K562 (cell line): ENCODE measurements around the gene CDCA4. TPM values are rescaled to one million over a fixed set of nuclear protein-coding genes. Genes with fewer than 3 reads are reported as not detected.

ENCODE experiments used
- ATAC-seq: fragments of 200-7000 bp; cut with Tn5 transposase; 3 replicates; pipeline ENCODE4 v1.9.1; 2020; ENCODE audit warnings: moderate library complexity
- BruUV-seq: library from RNA; stranded (reverse); fragments of 400-500 nt; replicated peaks from 2 replicates; lab custom pipeline; 2021; lab: Mats Ljungman, UMichigan
- CTCF ChIA-PET: fragments of 300-600 bp; formaldehyde crosslinking; extraction: SDS; loops from one replicate; lab custom pipeline; 2021; ENCODE audit warnings: low intra/inter-chr PET ratio; lab: Yijun Ruan, JAX
- POLR2A ChIA-PET: fragments of 300-600, 350-650 bp; sonication (Branson Sonifier 250); formaldehyde crosslinking; extraction: SDS; loops from one replicate; lab custom pipeline; 2021; ENCODE audit warnings: antibody characterized with exemption, inconsistent platforms; lab: Yijun Ruan, JAX
- DNase-seq, 4 experiments: peaks; one replicate each; pipeline versions ENCODE4 v3.0.0 to v3.0.0-alpha.2; 2011 to 2018; ENCODE audit warnings: low spot score in 3 of 4, mixed read lengths in 3 of 4; ENCODE audit errors: extremely low read depth in 1 of 4
- FAIRE-seq: peaks from 2 replicates; lab custom pipeline; 2011; peaks lifted over from hg19 to GRCh38; lab: Jason Lieb, UNC
- H2AFZ ChIP-seq: 2 replicates; pipeline ENCODE4 v1.6.0; 2011; ENCODE audit warnings: low read depth, low read length, control low read depth, inconsistent platforms
- H3K27ac ChIP-seq: fragments of 200-600 bp; 3 replicates; pipeline ENCODE4 v1.8.0; 2011; ENCODE audit warnings: low read depth, mild to moderate bottlenecking, control low read depth, inconsistent platforms, low read length, moderate library complexity, mixed read lengths; ENCODE audit errors: extremely low read depth
- H3K27me3 ChIP-seq, 2 experiments: fragments of 300-600 bp in 1 of 2; 2 replicates in 1 of 2; 3 replicates in 1 of 2; pipeline versions ENCODE4 v1.6.0 to v1.8.0; 2011; ENCODE audit warnings: inconsistent platforms in 2 of 2, low read length in 2 of 2, mild to moderate bottlenecking in 1 of 2, mixed read lengths in 1 of 2, moderate library complexity in 1 of 2; ENCODE audit not compliant: control insufficient read depth in 2 of 2, insufficient read depth in 2 of 2
- H3K36me3 ChIP-seq: fragments of 300-600 bp; 3 replicates; pipeline ENCODE4 v1.8.0; 2011; ENCODE audit warnings: mild to moderate bottlenecking, low read length, inconsistent platforms; ENCODE audit not compliant: control insufficient read depth, insufficient read depth
- H3K4me1 ChIP-seq, 2 experiments: fragments of 200-600 bp in 1 of 2; replicated peaks in 1 of 2; 2 replicates in 1 of 2; 3 replicates in 1 of 2; pipeline versions ENCODE4 v1.5.1 to v1.8.0; 2011; ENCODE audit warnings: inconsistent platforms in 2 of 2, low read length in 2 of 2, mild to moderate bottlenecking in 1 of 2, mixed read lengths in 1 of 2, moderate library complexity in 1 of 2; ENCODE audit not compliant: control insufficient read depth in 2 of 2, insufficient read depth in 2 of 2
- H3K4me2 ChIP-seq: 2 replicates; pipeline ENCODE4 v1.6.1; 2011; ENCODE audit warnings: low read length, control low read depth, inconsistent platforms, mixed read lengths; ENCODE audit not compliant: insufficient read depth
- H3K4me3 ChIP-seq: fragments of 200-600 bp; sonication (generic), shearing (Covaris generic); 2 replicates; pipeline ENCODE4 v1.5.1; 2016; ENCODE audit warnings: control low read depth, inconsistent platforms
- H3K79me2 ChIP-seq: fragments of 200-600 bp; 3 replicates; pipeline ENCODE4 v1.8.0; 2011; ENCODE audit warnings: low read length, inconsistent platforms; ENCODE audit not compliant: control insufficient read depth, insufficient read depth
- H3K9ac ChIP-seq, 2 experiments: 2 replicates each; pipeline versions ENCODE4 v1.6.0 to v1.6.1; 2011; ENCODE audit warnings: low read depth in 2 of 2, low read length in 2 of 2, control low read depth in 1 of 2, inconsistent platforms in 1 of 2, mild to moderate bottlenecking in 1 of 2, mixed read lengths in 1 of 2; ENCODE audit not compliant: insufficient read depth in 1 of 2
- H3K9me1 ChIP-seq: one replicate; pipeline ENCODE4 v1.6.0; 2011; ENCODE audit warnings: inconsistent platforms, mild to moderate bottlenecking, low read length, moderate library complexity; ENCODE audit not compliant: control insufficient read depth, insufficient read depth
- H3K9me3 ChIP-seq: replicated peaks from 2 replicates; pipeline ENCODE4 v1.5.1; 2011; ENCODE audit warnings: low read depth, low read length, inconsistent platforms; ENCODE audit not compliant: control insufficient read depth, insufficient read depth
- H4K20me1 ChIP-seq: replicated peaks from 2 replicates; pipeline ENCODE4 v1.6.1; 2011; ENCODE audit warnings: low read length, inconsistent platforms, mixed read lengths; ENCODE audit not compliant: control insufficient read depth, insufficient read depth
- ELF4 ChIP-seq: fragments of 450-650 bp; formaldehyde crosslinking; IDR thresholded peaks from 2 replicates; pipeline ENCODE4 v1.4.0; 2022; ENCODE audit warnings: missing genetic modification characterization
- JUND ChIP-seq, 2 experiments: IDR thresholded peaks; 2 replicates in 1 of 2; 3 replicates in 1 of 2; pipeline ENCODE4 v1.6.1; 2011; ENCODE audit warnings: borderline replicate concordance in 2 of 2, low read depth in 2 of 2, low read length in 2 of 2, improper control_type of control experiment in 1 of 2, missing biosample characterization in 1 of 2, missing genetic modification characterization in 1 of 2, missing genetic modification reagents in 1 of 2
- PPARD ChIP-seq: fragments of 250-450 bp; sonication (Bioruptor Pico); IDR thresholded peaks from 2 replicates; pipeline ENCODE4 v1.8.0; 2022; ENCODE audit warnings: inconsistent platforms, mild to moderate bottlenecking, moderate library complexity
- ZNF12 ChIP-seq: sonication (generic); formaldehyde crosslinking; IDR thresholded peaks from 2 replicates; pipeline ENCODE4 v1.4.0; 2020; ENCODE audit warnings: mild to moderate bottlenecking, missing genetic modification reagents
- ZNF444 ChIP-seq: fragments of 250-450 bp; sonication (Bioruptor Pico); IDR thresholded peaks from 2 replicates; pipeline ENCODE4 v1.4.0; 2020; ENCODE audit warnings: mild to moderate bottlenecking, moderate library complexity
- WGBS: fragments of 100-300 bp; shearing (Covaris generic); methylation state at CpG from one replicate; pipeline ENCODE4 v1.1.6; 2016; ENCODE audit warnings: low coverage, mixed read lengths; ENCODE audit not compliant: insufficient coverage; ENCODE audit errors: missing lambda C conversion rate; 5-methylcytosine and 5-hydroxymethylcytosine counted together
- in situ Hi-C: fragments of 300-500 bp; cut with MboI; formaldehyde crosslinking; loops from 4 replicates; pipeline ENCODE4 v1.15.0; 2018; ENCODE audit warnings: inconsistent platforms, mixed read lengths
- intact Hi-C: fragments of 100-400 bp; cut with micrococcal nuclease; formaldehyde crosslinking; loops from 2 replicates; pipeline ENCODE4 v1.14.2; 2022
- polyA plus RNA-seq, 8 experiments: library from polyadenylated mRNA; depleted of rRNA in 4 of 8; stranded (reverse) in 5 of 8; unstranded in 3 of 8; fragments of >200 nt; fragmentation: Nextera tagmentation in 2 of 8; fragmentation: Illumina TruSeq in 1 of 8; extraction: Ambion mirVana in 2 of 8; extraction: Trizol in 1 of 8; gene quantifications; 2 replicates each; pipeline versions ENCODE4 v1.2.1 to v1.2.3, GENCODE V29; 2011 to 2014; ENCODE audit warnings: inconsistent platforms in 1 of 8, missing spikeins in 1 of 8
- total RNA-seq, 7 experiments: library from RNA; depleted of rRNA in 6 of 7; stranded (reverse); fragments of >200 nt in 6 of 7; fragmentation: Illumina TruSeq in 2 of 7; extraction: Trizol in 2 of 7; gene quantifications; 2 replicates each; pipeline versions ENCODE4 v1.2.1 to v1.2.3, GENCODE V29; 2011 to 2021; ENCODE audit warnings: low replicate concordance in 1 of 7

Gene CDCA4
- total and polyA plus RNA-seq, 9 of the 15 experiments (the other 6 are each of a cell fraction or from before 2014, with no cell fraction given): 6.6 to 44.2 (median 23.0) TPM

GRCh38 chr14:104994978-104995377 is 25.9 kb downstream of the CDCA4 start:
- TF ChIP-seq ZNF444 (CRISPR knock-in tag): no peak
- no peak for TF ChIP-seq ELF4 (CRISPR knock-in tag)
- TF ChIP-seq JUND (IDR thresholded peaks at IDR 0.05; ENCODE audit: borderline replicate concordance, low read depth, low read length): no peak
- TF ChIP-seq JUND (tag; IDR thresholded peaks at IDR 0.05; ENCODE audit: borderline replicate concordance, low read depth, low read length): no peak
- TF ChIP-seq ZNF12 (CRISPR knock-in tag): no peak
- TF ChIP-seq PPARD (CRISPR knock-in tag): no peak
- Histone ChIP-seq H3K27me3 (no peaks in the 10 kb centered on the region), H3K9me3 (no peaks in the 10 kb centered on the region), H3K27ac (no peak overlapping the region), H3K4me2 (no peak overlapping the region), H3K4me3 (no peak overlapping the region), H3K9me1 (no peaks in the 10 kb centered on the region), H3K4me1 (peaks cover 0 to 7% of the 10 kb centered on the region in 2 experiments; a peak in 2 of 5 replicates), H3K36me3 (no peaks in the 10 kb centered on the region), H3K79me2 (no peaks in the 10 kb centered on the region), H4K20me1 (no peaks in the 10 kb centered on the region), H2AFZ (no peak overlapping the region), H3K9ac (0 out of 4 replicates have a peak overlapping the region, but pooled peaks of 1 of the 2 experiments have one; percentile 7)
- ATAC-seq (no peak), FAIRE-seq (no peak), DNase-seq (no peak)
- CTCF ChIA-PET: no interaction called here
- 65% methylated on average over 6 of the region's 6 CpGs for WGBS
- POLR2A ChIA-PET: interaction anchor here (0.7 to 3.7 kb wide), 3 partner anchors 12 to 315 kb away, joined by 3 to 16 read pairs (median 4); no protein-coding TSS in a partner anchor
- BruUV-seq: no TSS peak
- in situ Hi-C loops (no loop called here), intact Hi-C loops (no loop called here)
